BLaER1 treated with 17β-estradiol and CSF1 and Interleukin-3, amounts not matched to agents 10 nM and 100 nM (cell line): ENCODE measurements around the gene NEURL1B.

Source experiments
- H3K27ac ChIP-seq, 11 experiments: shearing (Covaris generic); formaldehyde crosslinking; 2 replicates each; pipeline ENCODE4 v1.8.1; 2022
- H3K27me3 ChIP-seq, 11 experiments: shearing (Covaris generic); formaldehyde crosslinking; 2 replicates each; pipeline ENCODE4 v1.8.1; 2022
- H3K36me3 ChIP-seq, 11 experiments: shearing (Covaris generic); formaldehyde crosslinking; 2 replicates each; pipeline ENCODE4 v1.8.1; 2022
- H3K4me1 ChIP-seq, 10 experiments: shearing (Covaris generic); formaldehyde crosslinking; 2 replicates each; pipeline ENCODE4 v1.8.1; 2022
- H3K4me2 ChIP-seq, 11 experiments: shearing (Covaris generic); formaldehyde crosslinking; 2 replicates each; pipeline ENCODE4 v1.8.1; 2022
- H3K4me3 ChIP-seq, 10 experiments: shearing (Covaris generic); formaldehyde crosslinking; 2 replicates each; pipeline ENCODE4 v1.8.1; 2022
- H3K9ac ChIP-seq, 11 experiments: shearing (Covaris generic); formaldehyde crosslinking; 2 replicates each; pipeline ENCODE4 v1.8.1; 2022
- H3K9me3 ChIP-seq, 11 experiments: shearing (Covaris generic); formaldehyde crosslinking; replicated peaks in 1 of 11; 2 replicates each; pipeline ENCODE4 v1.8.1; 2022
- H4K20me1 ChIP-seq, 11 experiments: shearing (Covaris generic); formaldehyde crosslinking; 2 replicates each; pipeline ENCODE4 v1.8.1; 2022
- Cebpa-rat ChIP-seq, 11 experiments: shearing (Covaris generic); IDR thresholded peaks; 2 replicates each; pipeline ENCODE4 v1.8.1; 2022

NEURL1B gene

GRCh38 chr5:172683645-172684471 is 42.8 kb downstream of the NEURL1B start:
- Histone ChIP-seq H3K4me2 (peak overlapping the region; percentile 54 to 88 (median 73)), H3K27ac (peak overlapping the region; percentile 41 to 81 (median 71); a peak in 20 of 22 replicates), H3K4me3 (peak overlapping the region in 9 of 10 experiments; percentile 22 to 61 (median 44); a peak in 16 of 20 replicates), H3K9ac (peak overlapping the region; percentile 49 to 77 (median 67); a peak in 20 of 22 replicates), H4K20me1 (peaks cover 0 to 23% (median 0%) of the 10 kb centered on the region in 11 experiments; a peak in 3 of 22 replicates), H3K9me3 (peaks cover 0 to 9% (median 0%) of the 10 kb centered on the region in 11 experiments; a peak in 4 of 22 replicates), H3K36me3 (peaks cover 0 to 87% (median 59%) of the 10 kb centered on the region in 11 experiments; a peak in 18 of 22 replicates), H3K4me1 (peaks cover 46 to 90% (median 85%) of the 10 kb centered on the region in 10 experiments), H3K27me3 (no peaks in the 10 kb centered on the region)
- TF ChIP-seq Cebpa-rat (IDR thresholded peaks at IDR 0.05), result no peak

- peak overlapping the region in 7 of 11 experiments; percentile 64 to 81 (median 74); a peak in 13 of 22 replicates for H3K27ac ChIP-seq
- H3K36me3 ChIP-seq, result peaks cover 0 to 85% (median 59%) of the 10 kb centered on the region in 11 experiments; a peak in 16 of 22 replicates
- H4K20me1 ChIP-seq, result peaks cover 0 to 11% (median 0%) of the 10 kb centered on the region in 11 experiments; a peak in 2 of 22 replicates
- no peak overlapping the region for H3K4me3 ChIP-seq
- peak overlapping the region in 5 of 11 experiments; percentile 12 to 70 (median 68); a peak in 3 of 22 replicates for H3K9ac ChIP-seq
- H3K27me3 ChIP-seq, result no peaks in the 10 kb centered on the region
- peaks cover 51 to 90% (median 85%) of the 10 kb centered on the region in 10 experiments for H3K4me1 ChIP-seq
- peaks cover 0 to 9% (median 0%) of the 10 kb centered on the region in 11 experiments; a peak in 4 of 22 replicates for H3K9me3 ChIP-seq
- TF ChIP-seq Cebpa-rat (IDR thresholded peaks at IDR 0.05), result no peak
- H3K4me2 ChIP-seq, result peak overlapping the region; percentile 36 to 90 (median 78); a peak in 15 of 22 replicates
These were observed 44.0 kb downstream of the NEURL1B start for GRCh38 chr5:172685091-172685490.

DNA sequence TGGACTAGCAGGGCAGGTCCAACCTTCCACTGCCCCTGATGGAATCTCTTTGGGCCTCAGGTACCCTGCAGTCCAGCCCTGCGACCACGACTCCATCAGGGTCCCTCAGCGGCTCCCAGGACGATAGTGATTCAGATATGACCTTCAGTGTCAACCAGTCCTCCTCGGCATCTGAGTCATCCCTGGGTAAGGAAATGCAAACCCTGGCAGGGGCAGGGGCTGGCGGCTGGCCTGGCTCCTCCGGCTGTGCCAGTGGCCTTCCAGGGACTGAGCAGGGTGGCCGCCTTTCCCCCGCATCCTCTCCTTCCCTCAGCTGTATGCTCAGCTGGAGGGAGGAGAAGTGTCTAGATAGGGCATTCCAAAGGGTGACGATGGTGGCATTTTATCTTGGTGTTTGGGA is 45.0 kb downstream of the NEURL1B start:
- Histone ChIP-seq H3K9me3 (peaks cover 0 to 5% (median 0%) of the 10 kb centered on the region in 11 experiments; a peak in 4 of 22 replicates), H3K27ac (peak overlapping the region in 6 of 11 experiments; percentile 28 to 78 (median 74); a peak in 9 of 22 replicates), H3K4me3 (no peak overlapping the region), H4K20me1 (peaks cover 0 to 8% (median 0%) of the 10 kb centered on the region in 11 experiments; a peak in 1 of 22 replicates), H3K4me1 (peaks cover 42 to 89% (median 84%) of the 10 kb centered on the region in 10 experiments), H3K9ac (peak overlapping the region in 3 of 11 experiments; percentile 16 to 65 (median 54); a peak in 3 of 22 replicates), H3K4me2 (peak overlapping the region in 10 of 11 experiments; percentile 5 to 90 (median 82); a peak in 15 of 22 replicates), H3K36me3 (peaks cover 0 to 87% (median 64%) of the 10 kb centered on the region in 11 experiments; a peak in 16 of 22 replicates), H3K27me3 (no peaks in the 10 kb centered on the region)
- TF ChIP-seq Cebpa-rat (IDR thresholded peaks at IDR 0.05), result no peak

GRCh38 chr5:172686539-172687390 is 45.7 kb downstream of the NEURL1B start:
- H3K9ac ChIP-seq, result peak overlapping the region in 6 of 11 experiments; percentile 45 to 75 (median 62); a peak in 9 of 22 replicates
- H3K4me2 ChIP-seq, result peak overlapping the region in 9 of 11 experiments; percentile 70 to 90 (median 83); a peak in 18 of 22 replicates
- H3K27me3 ChIP-seq, result no peaks in the 10 kb centered on the region
- no peak overlapping the region for H3K4me3 ChIP-seq
- H3K9me3 ChIP-seq, result no peaks in the 10 kb centered on the region
- peaks cover 0 to 86% (median 60%) of the 10 kb centered on the region in 11 experiments; a peak in 16 of 22 replicates for H3K36me3 ChIP-seq
- H4K20me1 ChIP-seq, result peaks cover 0 to 8% (median 0%) of the 10 kb centered on the region in 11 experiments; a peak in 1 of 22 replicates
- peak overlapping the region in 8 of 11 experiments; percentile 56 to 78 (median 74); a peak in 12 of 22 replicates for H3K27ac ChIP-seq
- peaks cover 39 to 84% (median 79%) of the 10 kb centered on the region in 10 experiments for H3K4me1 ChIP-seq
- no peak for TF ChIP-seq Cebpa-rat (IDR thresholded peaks at IDR 0.05)

- H3K4me1 ChIP-seq, result peaks cover 39 to 79% (median 77%) of the 10 kb centered on the region in 10 experiments
These were observed 46.9 kb downstream of the NEURL1B start for GRCh38 chr5:172687940-172688339.

DNA sequence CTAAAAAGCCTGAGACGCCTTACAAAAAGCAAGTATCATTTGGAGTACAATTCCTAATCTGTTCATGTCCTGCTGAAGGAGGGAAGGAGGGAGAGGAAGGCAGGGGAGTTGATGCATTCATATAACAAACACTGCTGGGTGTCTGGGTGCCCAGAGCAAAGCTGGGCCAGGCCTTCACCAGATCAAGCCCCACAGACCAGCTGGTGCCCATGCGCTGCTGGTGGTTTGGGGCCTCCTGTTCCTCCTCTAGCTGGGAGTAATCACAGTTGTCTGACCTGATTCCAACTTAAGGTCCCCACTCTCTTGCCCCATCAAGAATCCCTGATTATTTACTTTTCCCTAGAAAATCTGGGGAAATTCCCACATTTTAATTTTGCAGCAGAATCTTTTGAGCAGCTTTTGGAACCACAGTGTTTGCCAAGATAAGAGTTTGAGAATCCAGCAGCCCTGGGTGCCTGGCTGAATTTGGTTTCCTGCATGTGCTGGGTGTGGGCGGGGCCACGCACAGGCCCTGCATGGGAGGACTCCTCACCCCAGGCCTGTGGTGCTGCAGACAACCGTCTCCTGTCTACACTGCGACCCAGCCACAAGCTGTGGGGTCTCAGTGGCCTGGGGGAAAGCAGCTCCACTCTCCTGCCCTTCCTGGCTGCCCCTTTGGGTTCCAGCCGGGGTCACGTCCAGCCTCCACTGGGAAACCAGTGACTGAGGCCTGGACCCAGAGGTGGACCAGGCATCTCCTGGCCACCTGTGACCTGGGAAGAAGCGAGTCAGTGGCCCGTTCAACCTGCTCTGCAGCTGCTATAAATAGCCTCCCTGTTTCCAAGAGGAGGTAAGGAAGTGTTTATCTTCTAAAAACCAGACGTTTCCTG is 47.5 kb downstream of the NEURL1B start:
- Histone ChIP-seq H3K4me3 (no peak overlapping the region; a peak in 1 of 20 replicates), H3K9me3 (no peaks in the 10 kb centered on the region), H4K20me1 (peaks cover 0 to 8% (median 0%) of the 10 kb centered on the region in 11 experiments; a peak in 1 of 22 replicates), H3K9ac (peak overlapping the region; percentile 11 to 75 (median 59); a peak in 19 of 22 replicates), H3K4me2 (peak overlapping the region; percentile 68 to 90 (median 82)), H3K4me1 (peaks cover 39 to 73% (median 71%) of the 10 kb centered on the region in 10 experiments), H3K27me3 (no peaks in the 10 kb centered on the region), H3K27ac (peak overlapping the region; percentile 24 to 78 (median 74); a peak in 21 of 22 replicates), H3K36me3 (peaks cover 0 to 75% (median 44%) of the 10 kb centered on the region in 11 experiments; a peak in 16 of 22 replicates)
- no peak for TF ChIP-seq Cebpa-rat (IDR thresholded peaks at IDR 0.05)

More at GRCh38 chr5:172687940-172688339, 46.9 kb downstream of the NEURL1B start:
- Histone ChIP-seq H3K9ac (peak overlapping the region in 10 of 11 experiments; percentile 42 to 75 (median 62); a peak in 19 of 22 replicates), H3K36me3 (peaks cover 0 to 81% (median 49%) of the 10 kb centered on the region in 11 experiments; a peak in 16 of 22 replicates), H3K27ac (peak overlapping the region in 10 of 11 experiments; percentile 25 to 78 (median 74); a peak in 21 of 22 replicates), H3K4me3 (no peak overlapping the region), H3K4me2 (peak overlapping the region; percentile 68 to 90 (median 82)), H3K27me3 (no peaks in the 10 kb centered on the region), H4K20me1 (peaks cover 0 to 8% (median 0%) of the 10 kb centered on the region in 11 experiments; a peak in 1 of 22 replicates), H3K9me3 (no peaks in the 10 kb centered on the region)
- TF ChIP-seq Cebpa-rat (IDR thresholded peaks at IDR 0.05), result no peak

DNA sequence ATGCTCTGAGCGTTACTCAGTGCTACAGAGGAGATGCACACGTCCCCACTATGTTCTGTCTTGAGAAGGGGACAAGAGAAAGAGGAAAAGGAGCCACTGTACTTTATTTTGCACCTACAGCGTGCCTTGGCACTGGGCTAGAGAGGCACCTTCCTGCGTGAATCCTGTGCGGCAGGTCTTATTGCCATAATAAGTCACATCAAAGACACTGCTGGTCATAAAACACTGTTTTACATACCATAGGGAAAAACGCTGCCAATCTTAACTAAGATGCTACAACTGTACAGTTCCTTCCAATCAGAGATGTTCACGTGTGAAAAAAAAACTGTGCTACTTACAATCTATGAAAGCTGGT is 48.1 kb downstream of the NEURL1B start:
- H4K20me1 ChIP-seq, result peaks cover 0 to 8% (median 0%) of the 10 kb centered on the region in 11 experiments; a peak in 1 of 22 replicates
- peaks cover 0 to 72% (median 44%) of the 10 kb centered on the region in 11 experiments; a peak in 16 of 22 replicates for H3K36me3 ChIP-seq
- no peaks in the 10 kb centered on the region for H3K9me3 ChIP-seq
- no peak overlapping the region; a peak in 1 of 20 replicates for H3K4me3 ChIP-seq
- H3K27me3 ChIP-seq, result no peaks in the 10 kb centered on the region
- peaks cover 39 to 71% (median 69%) of the 10 kb centered on the region in 10 experiments for H3K4me1 ChIP-seq
- H3K9ac ChIP-seq, result peak overlapping the region; percentile 8 to 75 (median 59); a peak in 18 of 22 replicates
- no peak for TF ChIP-seq Cebpa-rat (IDR thresholded peaks at IDR 0.05)
- H3K4me2 ChIP-seq, result peak overlapping the region; percentile 68 to 90 (median 82)
- H3K27ac ChIP-seq, result peak overlapping the region in 10 of 11 experiments; percentile 24 to 78 (median 74); a peak in 19 of 22 replicates
